Measurements from ENCODE around the gene GPRASP3. TPM values are rescaled to one million over a fixed set of nuclear protein-coding genes. Genes with fewer than 3 reads are reported as not detected.

Gene GPRASP3
- total RNA-seq, 6 donors from 2014 or later = 1.1 to 4.1 (median 3.2) TPM

DNA sequence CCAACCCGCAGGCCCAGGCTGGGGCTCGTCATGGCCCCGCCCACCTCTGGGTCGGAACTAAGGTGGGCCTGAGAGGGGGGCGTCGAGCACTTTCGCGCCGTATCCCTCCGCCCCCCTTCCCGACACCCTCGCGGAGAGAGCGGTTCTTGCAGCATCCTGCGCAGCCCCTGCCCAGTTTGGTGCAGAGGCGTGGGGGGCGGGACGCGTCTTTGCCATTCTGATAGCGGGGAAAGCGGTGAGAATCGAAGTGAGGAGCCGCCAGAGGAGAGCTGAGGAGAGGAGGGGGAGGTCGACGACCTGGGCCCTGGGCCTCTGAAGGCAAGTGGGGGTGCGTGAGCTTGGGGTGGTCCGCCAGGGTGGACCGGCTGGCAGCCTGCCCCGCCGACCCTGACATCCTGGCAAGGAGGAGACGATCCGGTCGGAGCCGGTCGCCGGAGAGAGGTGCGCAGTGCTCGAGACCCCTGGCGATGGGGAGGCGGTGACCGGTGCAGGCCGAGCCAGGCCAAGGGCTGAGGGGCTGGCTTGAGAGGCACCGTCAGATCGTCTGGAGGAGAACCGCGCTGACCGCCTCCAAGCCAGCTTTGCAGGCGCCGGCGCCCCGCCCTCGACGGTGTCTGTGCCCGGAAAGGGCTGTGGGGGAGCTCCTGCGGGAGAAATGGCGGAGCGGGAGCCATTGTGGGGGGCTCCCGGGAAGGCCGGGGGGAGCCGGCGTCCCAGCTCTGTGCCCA, 25.5 kb downstream of the GPRASP3 start:
- H3K27ac ChIP-seq = peak overlapping the region in 1 of 4 donors; percentile 27
- H3K9me3 ChIP-seq = no peaks in the 10 kb centered on the region
- peaks cover 0 to 9% (median 0%) of the 10 kb centered on the region in 4 donors for H3K4me1 ChIP-seq
- no peaks in the 10 kb centered on the region for H3K36me3 ChIP-seq
- no peaks in the 10 kb centered on the region for H3K27me3 ChIP-seq
- 37% methylated on average over 55 of the region's 61 CpGs; no CpG with 5 or more reads in 1 of the 2 donors for WGBS, 2 donors
- peak overlapping the region; percentile 42 to 57 (median 52) for H3K4me3 ChIP-seq
- DNase-seq (peak; percentile 35 to 90), ATAC-seq (ENCODE audit: low FRiP score in 2 of 2) (peak; percentile 58 to 74)
- TF ChIP-seq EP300 (IDR thresholded peaks at IDR 0.05) (no peak), POLR2A (IDR thresholded peaks at IDR 0.05) (no peak)

DNA sequence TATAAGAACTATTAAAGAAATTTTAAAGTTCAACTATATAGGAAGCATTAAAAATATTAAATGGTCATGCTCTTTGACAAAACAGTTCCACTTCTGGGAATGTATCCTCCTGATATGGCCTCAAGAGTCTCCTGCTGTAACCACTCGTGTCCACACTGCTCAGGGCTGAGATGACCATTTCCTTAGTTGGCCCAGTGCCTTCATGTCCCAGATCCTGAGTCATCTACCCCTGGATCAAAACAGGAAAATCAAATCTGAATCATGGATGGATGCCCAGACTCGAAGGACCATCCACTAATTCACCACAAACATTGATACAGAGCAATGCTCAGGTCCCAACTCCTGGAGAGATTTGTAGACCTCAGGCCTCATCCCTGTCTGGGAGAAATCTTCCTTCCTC, 44.7 kb downstream of the GPRASP3 start:
- no peak for DNase-seq
- Histone ChIP-seq H3K4me1 (peaks cover 0 to 5% (median 2%) of the 10 kb centered on the region in 4 donors), H3K4me3 (no peak overlapping the region), H3K36me3 (no peaks in the 10 kb centered on the region), H3K27me3 (no peaks in the 10 kb centered on the region), H3K9me3 (no peaks in the 10 kb centered on the region), H3K27ac (peak overlapping the region in 3 of 4 donors; percentile 11 to 36 (median 16))
- no peak for ATAC-seq (ENCODE audit: low FRiP score in 2 of 2)
- TF ChIP-seq POLR2AphosphoS5 (IDR thresholded peaks at IDR 0.05) = no peak
- TF ChIP-seq, protein P1, sequence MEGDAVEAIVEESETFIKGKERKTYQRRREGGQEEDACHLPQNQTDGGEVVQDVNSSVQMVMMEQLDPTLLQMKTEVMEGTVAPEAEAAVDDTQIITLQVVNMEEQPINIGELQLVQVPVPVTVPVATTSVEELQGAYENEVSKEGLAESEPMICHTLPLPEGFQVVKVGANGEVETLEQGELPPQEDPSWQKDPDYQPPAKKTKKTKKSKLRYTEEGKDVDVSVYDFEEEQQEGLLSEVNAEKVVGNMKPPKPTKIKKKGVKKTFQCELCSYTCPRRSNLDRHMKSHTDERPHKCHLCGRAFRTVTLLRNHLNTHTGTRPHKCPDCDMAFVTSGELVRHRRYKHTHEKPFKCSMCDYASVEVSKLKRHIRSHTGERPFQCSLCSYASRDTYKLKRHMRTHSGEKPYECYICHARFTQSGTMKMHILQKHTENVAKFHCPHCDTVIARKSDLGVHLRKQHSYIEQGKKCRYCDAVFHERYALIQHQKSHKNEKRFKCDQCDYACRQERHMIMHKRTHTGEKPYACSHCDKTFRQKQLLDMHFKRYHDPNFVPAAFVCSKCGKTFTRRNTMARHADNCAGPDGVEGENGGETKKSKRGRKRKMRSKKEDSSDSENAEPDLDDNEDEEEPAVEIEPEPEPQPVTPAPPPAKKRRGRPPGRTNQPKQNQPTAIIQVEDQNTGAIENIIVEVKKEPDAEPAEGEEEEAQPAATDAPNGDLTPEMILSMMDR (IDR thresholded peaks at IDR 0.05) = no peak
- no peak for TF ChIP-seq POLR2A (IDR thresholded peaks at IDR 0.05)
- WGBS, 2 donors = 17 to 33% methylated on average over 1 to 2 of the region's 2 CpGs

- Histone ChIP-seq H3K27me3 (no peaks in the 10 kb centered on the region), H3K36me3 (no peaks in the 10 kb centered on the region), H3K4me1 (peaks cover 0 to 6% (median 2%) of the 10 kb centered on the region in 4 donors), H3K9me3 (no peaks in the 10 kb centered on the region), H3K27ac (peak overlapping the region in 3 of 4 donors; percentile 11 to 36 (median 16)), H3K4me3 (no peak overlapping the region)
- ATAC-seq (ENCODE audit: low FRiP score in 2 of 2) (no peak), DNase-seq (no peak)
- WGBS, 2 donors = 74 to 76% methylated on average over 4 of the region's 4 CpGs
- TF ChIP-seq, protein P1 (IDR thresholded peaks at IDR 0.05) = no peak
- no peak for TF ChIP-seq EP300 (IDR thresholded peaks at IDR 0.05)
- no peak for TF ChIP-seq POLR2A (IDR thresholded peaks at IDR 0.05)
- no peak for TF ChIP-seq POLR2AphosphoS5 (IDR thresholded peaks at IDR 0.05)
These were observed 45.3 kb downstream of the GPRASP3 start for GRCh38 chrX:102765809-102766208.

GRCh38 chrX:102767287-102767686, 46.7 kb downstream of the GPRASP3 start:
- Histone ChIP-seq H3K4me1 (peaks cover 0 to 6% (median 2%) of the 10 kb centered on the region in 4 donors), H3K9me3 (no peaks in the 10 kb centered on the region), H3K36me3 (no peaks in the 10 kb centered on the region), H3K27ac (no peak overlapping the region), H3K4me3 (no peak overlapping the region), H3K27me3 (no peaks in the 10 kb centered on the region)
- ATAC-seq (ENCODE audit: low FRiP score in 2 of 2) (no peak), DNase-seq (no peak)
- TF ChIP-seq POLR2A (IDR thresholded peaks at IDR 0.05) (no peak), EP300 (IDR thresholded peaks at IDR 0.05) (no peak)
- 64 to 69% methylated on average over 1 of the region's 1 CpG for WGBS, 2 donors

DNA sequence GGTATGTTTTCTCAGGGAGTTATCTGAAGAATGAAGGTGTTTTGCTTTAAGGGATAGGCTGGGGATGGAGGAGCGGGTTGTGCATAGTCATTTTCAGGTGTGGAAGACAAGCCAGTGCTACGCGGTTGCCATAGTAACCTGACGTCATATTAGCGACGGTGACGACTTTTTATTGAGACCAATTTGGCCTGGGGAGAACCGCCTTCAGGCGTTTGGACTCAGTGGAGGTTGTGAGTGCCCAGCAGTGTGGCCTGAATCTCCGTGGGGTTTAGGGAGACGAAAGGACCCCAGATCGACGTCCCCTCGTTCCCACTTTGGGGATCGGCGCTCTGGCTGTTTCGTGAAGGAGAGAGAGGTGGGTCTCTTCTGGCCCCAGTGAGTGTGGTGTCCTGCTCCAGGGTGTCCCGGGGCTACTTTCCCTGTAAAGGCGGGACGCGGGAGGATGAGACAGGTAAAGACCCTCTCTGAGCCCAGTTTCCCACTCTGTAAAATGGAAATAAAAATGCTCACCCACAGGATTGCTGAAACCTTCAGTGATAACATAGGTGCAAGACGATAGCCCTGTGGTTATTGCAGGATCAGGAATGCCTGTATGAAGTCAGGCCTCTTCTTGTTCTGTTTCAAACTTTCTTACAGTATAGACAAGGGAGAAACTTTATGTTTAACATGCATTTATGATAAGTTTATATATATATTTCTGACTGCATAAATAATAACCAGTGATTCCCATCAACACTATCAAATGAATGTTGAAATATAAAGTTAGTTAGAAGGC, 48.6 kb downstream of the GPRASP3 start:
- no peaks in the 10 kb centered on the region for H3K27me3 ChIP-seq
- H3K9me3 ChIP-seq = no peaks in the 10 kb centered on the region
- TF ChIP-seq, protein P1 (IDR thresholded peaks at IDR 0.05) = no peak
- TF ChIP-seq POLR2AphosphoS5 (IDR thresholded peaks at IDR 0.05) = peak in 1 of 2 donors; percentile 41
- TF ChIP-seq POLR2A (IDR thresholded peaks at IDR 0.05) = peak in 2 of 4 donors; percentile 42 to 53
- no peak for TF ChIP-seq EP300 (IDR thresholded peaks at IDR 0.05)
- peaks cover 0 to 6% (median 2%) of the 10 kb centered on the region in 4 donors for H3K4me1 ChIP-seq
- ATAC-seq (ENCODE audit: low FRiP score in 2 of 2) (peak; percentile 81 to 92), DNase-seq (peak in 1 of 2 donors; percentile 75)
- H3K36me3 ChIP-seq = no peaks in the 10 kb centered on the region
- H3K4me3 ChIP-seq = peak overlapping the region in 3 of 4 donors; percentile 44 to 58 (median 57)
- peak overlapping the region in 3 of 4 donors; percentile 45 to 64 (median 53) for H3K27ac ChIP-seq
- WGBS, 2 donors = 6 to 30% methylated on average over 6 to 22 of the region's 22 CpGs

Small RNA genes within 50 kb of the gene (small RNA-seq; reads per million reads assigned to genes)
- 0 reads per million in 4 donors for gene RNU6-589P

Other genes with a start within 250 kb of the GPRASP3 start
- gene TCP11X2, start 248.9 kb upstream of the GPRASP3 start, total RNA-seq = 1 to 10 TPM in 2 of 6 donors, under 1 TPM in 2, not detected in 2; 0.30 to 2.1 (median 1.0) TPM
- gene TMSB15A, start 204.0 kb upstream of the GPRASP3 start, total RNA-seq = 1 to 10 TPM in 2 of 6 donors, under 1 TPM in 1, not detected in 3; 0.66 to 5.6 (median 3.0) TPM
- 10 to 100 TPM in 5 of 6 donors, 1 to 10 TPM in 1; 5.1 to 16.8 (median 12.3) TPM for gene ARMCX5, start 121.2 kb upstream of the GPRASP3 start, total RNA-seq
- gene GPRASP1, start 69.3 kb upstream of the GPRASP3 start, total RNA-seq = 1 to 10 TPM; 2.7 to 8.4 (median 4.2) TPM
- 1 to 10 TPM; 3.3 to 9.1 (median 5.6) TPM for gene GPRASP2, start 8.3 kb upstream of the GPRASP3 start, total RNA-seq
- 10 to 100 TPM in 1 of 6 donors, 1 to 10 TPM in 3, under 1 TPM in 1, not detected in 1; 0.71 to 15.7 (median 1.7) TPM for gene RAB40AL, start 216.5 kb downstream of the GPRASP3 start, total RNA-seq